Breast epithelium (tissue), 4 donors: Measurements from ENCODE around the gene CSHL1. TPM values are rescaled to one million over a fixed set of nuclear protein-coding genes. Genes with fewer than 3 reads are reported as not detected.

ENCODE experiments used
- DNase-seq, 2 donors: peaks; one replicate each; pipeline ENCODE4 v3.0.0-alpha.2; 2019; ENCODE audit warnings: low spot score in 2 of 2
- H3K27ac ChIP-seq, 2 donors: fragments of 200-600 bp; sonication (generic) in 1 of 2; one replicate each; pipeline ENCODE4 v1.5.1; 2016 to 2019; ENCODE audit warnings: mild to moderate bottlenecking in 1 of 2
- H3K27me3 ChIP-seq, 2 donors: fragments of 200-600 bp; sonication (generic) in 1 of 2; one replicate each; pipeline versions ENCODE4 v1.5.1 to v1.6.0; 2017 to 2019; ENCODE audit warnings: control low read depth in 1 of 2, mild to moderate bottlenecking in 1 of 2
- H3K36me3 ChIP-seq: fragments of 200-600 bp; one replicate; pipeline ENCODE4 v1.5.1; 2019
- H3K4me1 ChIP-seq, 2 donors: fragments of 200-600 bp; sonication (generic); one replicate each; pipeline ENCODE4 v1.5.1; 2016 to 2019; ENCODE audit warnings: control low read depth in 1 of 2
- H3K4me3 ChIP-seq, 3 donors: fragments of 200-600 bp; sonication (generic); 1 replicate in 2 of 3; 2 replicates in 1 of 3; pipeline ENCODE4 v1.5.1; 2016 to 2019; ENCODE audit warnings: mild to moderate bottlenecking in 3 of 3, moderate library complexity in 2 of 3
- H3K9me3 ChIP-seq, 2 donors: fragments of 200-600 bp; sonication (generic) in 1 of 2; one replicate each; pipeline ENCODE4 v1.5.1; 2016 to 2019; ENCODE audit warnings: control low read depth in 1 of 2
- CTCF ChIP-seq, 3 donors: fragments of 450-650 bp; IDR thresholded peaks; one replicate each; pipeline ENCODE4 v1.5.1; 2016 to 2017; ENCODE audit warnings: antibody characterized with exemption in 3 of 3, mild to moderate bottlenecking in 3 of 3, moderate library complexity in 3 of 3
- POLR2A ChIP-seq: fragments of 450-650 bp; IDR thresholded peaks from one replicate; pipeline ENCODE4 v1.6.1; 2016; ENCODE audit warnings: antibody characterized with exemption, mild to moderate bottlenecking, moderate library complexity
- POLR2AphosphoS5 ChIP-seq, 3 donors: sonication (generic); formaldehyde crosslinking; IDR thresholded peaks; one replicate each; pipeline ENCODE4 v1.6.1; 2017; ENCODE audit warnings: antibody characterized with exemption in 3 of 3
- intact Hi-C: fragments of 100-400 bp; cut with DNase I; formaldehyde crosslinking; loops from one replicate; pipeline ENCODE4 v1.15.1; 2023; ENCODE audit warnings: low total_unique reads
- total RNA-seq, 3 donors: library from RNA; depleted of rRNA; stranded (reverse); fragments of >200 nt; gene quantifications; one replicate each; pipeline ENCODE4 v1.1.0, GENCODE V29; 2016

The CSHL1 gene
- total RNA-seq, 3 donors from 2014 or later: not detected

GRCh38 chr17:63955232-63955631 is 44.2 kb upstream of the CSHL1 start:
- Histone ChIP-seq H3K27me3 (no peaks in the 10 kb centered on the region), H3K4me1 (no peaks in the 10 kb centered on the region), H3K27ac (no peak overlapping the region), H3K4me3 (no peak overlapping the region), H3K9me3 (no peaks in the 10 kb centered on the region), H3K36me3 (no peaks in the 10 kb centered on the region)
- no peak for TF ChIP-seq CTCF (IDR thresholded peaks at IDR 0.05)
- no peak for TF ChIP-seq POLR2A
- no peak for TF ChIP-seq POLR2AphosphoS5 (IDR thresholded peaks at IDR 0.05)
- no peak for DNase-seq
- intact Hi-C loops: no loop called here

- no peak overlapping the region for H3K4me3 ChIP-seq
- no peak for TF ChIP-seq CTCF (IDR thresholded peaks at IDR 0.05)
- TF ChIP-seq POLR2AphosphoS5 (IDR thresholded peaks at IDR 0.05): no peak
- no peak for TF ChIP-seq POLR2A
- intact Hi-C loops: no loop called here
Observed at GRCh38 chr17:63954402-63955063, 43.5 kb upstream of the CSHL1 start.

DNA sequence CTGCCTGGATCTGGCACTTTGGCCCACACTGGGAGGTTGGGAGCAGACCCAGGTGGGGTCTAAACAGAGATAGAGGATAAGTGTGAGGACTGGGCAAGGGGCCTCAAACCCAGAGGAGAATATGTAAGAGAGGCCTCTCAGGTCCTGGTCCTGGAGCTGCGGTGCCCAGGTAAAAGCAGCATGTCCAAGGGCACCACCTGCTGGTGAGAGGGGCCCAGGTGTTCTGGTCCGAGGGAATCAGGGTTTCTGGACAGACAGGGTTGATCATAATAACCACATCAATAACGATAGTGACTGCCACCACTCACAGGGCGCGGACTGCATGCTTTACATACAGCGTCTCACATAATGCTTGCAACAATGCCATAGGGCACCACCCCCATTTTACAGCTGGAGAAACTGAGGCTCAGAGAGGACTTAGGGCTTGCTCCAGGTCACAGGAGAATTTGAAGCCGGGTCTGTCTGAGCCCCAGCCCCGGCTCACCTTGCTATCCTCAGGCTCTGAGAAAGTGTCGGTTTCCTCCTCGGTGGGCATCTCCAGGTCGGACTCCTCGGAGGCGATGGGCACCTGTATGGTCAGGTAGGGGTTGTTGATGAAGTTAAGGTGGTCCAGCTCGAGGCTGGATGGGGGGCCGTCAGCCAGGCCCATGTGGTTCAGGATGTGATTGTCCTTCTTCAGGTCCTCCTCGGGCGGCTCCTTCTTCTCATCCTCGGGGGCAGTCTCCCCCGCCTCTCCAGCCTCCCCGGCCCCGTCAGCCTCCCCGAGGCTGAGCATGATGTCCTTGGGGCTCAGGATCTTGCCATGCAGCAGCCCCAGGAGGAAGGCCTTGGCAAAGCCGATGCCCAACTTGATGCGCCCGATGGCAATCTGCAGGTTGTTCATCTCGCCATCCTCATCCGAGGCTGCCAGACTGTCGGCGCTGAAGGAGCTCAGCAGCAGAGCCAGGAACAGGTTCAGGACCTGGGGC is 40.2 kb upstream of the CSHL1 start:
- no peaks in the 10 kb centered on the region for H3K9me3 ChIP-seq
- no peak overlapping the region for H3K4me3 ChIP-seq
- no peak for TF ChIP-seq POLR2AphosphoS5 (IDR thresholded peaks at IDR 0.05)
- peak; percentile 18 to 51 (median 33) for TF ChIP-seq CTCF (IDR thresholded peaks at IDR 0.05)
- no peak overlapping the region for H3K27ac ChIP-seq
- intact Hi-C loops: no loop called here
- H3K27me3 ChIP-seq: no peaks in the 10 kb centered on the region
- H3K36me3 ChIP-seq: no peaks in the 10 kb centered on the region
- peak in 1 of 2 donors; percentile 57 for DNase-seq
- no peaks in the 10 kb centered on the region for H3K4me1 ChIP-seq

More at GRCh38 chr17:63954402-63955063, 43.5 kb upstream of the CSHL1 start:
- no peaks in the 10 kb centered on the region for H3K27me3 ChIP-seq
- no peaks in the 10 kb centered on the region for H3K9me3 ChIP-seq
- no peaks in the 10 kb centered on the region for H3K4me1 ChIP-seq
- no peak overlapping the region for H3K27ac ChIP-seq
- H3K36me3 ChIP-seq: no peaks in the 10 kb centered on the region
- no peak for DNase-seq

GRCh38 chr17:63949576-63950250 is 38.7 kb upstream of the CSHL1 start:
- intact Hi-C loops: no loop called here
- no peaks in the 10 kb centered on the region for H3K36me3 ChIP-seq
- no peaks in the 10 kb centered on the region for H3K27me3 ChIP-seq
- TF ChIP-seq POLR2AphosphoS5 (IDR thresholded peaks at IDR 0.05) (no peak), CTCF (IDR thresholded peaks at IDR 0.05) (no peak), POLR2A (no peak)
- H3K4me1 ChIP-seq: no peaks in the 10 kb centered on the region
- no peak for DNase-seq
- no peak overlapping the region for H3K4me3 ChIP-seq
- H3K9me3 ChIP-seq: no peaks in the 10 kb centered on the region
- H3K27ac ChIP-seq: no peak overlapping the region
